Suprapubic skin (tissue), 4 donors: ENCODE measurements around the gene C13orf46. TPM values are rescaled to one million over a fixed set of nuclear protein-coding genes. Genes with fewer than 3 reads are reported as not detected.

Source experiments
- DNase-seq, 2 donors: peaks; one replicate each; pipeline ENCODE4 v3.0.0-alpha.2; 2019; ENCODE audit warnings: low spot score in 2 of 2
- H3K27ac ChIP-seq: fragments of 200-600 bp; sonication (generic); one replicate; pipeline ENCODE4 v1.5.1; 2019
- H3K27me3 ChIP-seq: fragments of 200-600 bp; sonication (generic); one replicate; pipeline ENCODE4 v1.5.1; 2019
- H3K36me3 ChIP-seq: fragments of 200-600 bp; sonication (generic); one replicate; pipeline ENCODE4 v1.5.1; 2019
- H3K4me1 ChIP-seq: fragments of 200-600 bp; sonication (generic); one replicate; pipeline ENCODE4 v1.5.1; 2019
- H3K4me3 ChIP-seq: fragments of 200-600 bp; sonication (generic); one replicate; pipeline ENCODE4 v1.5.1; 2019; ENCODE audit warnings: mild to moderate bottlenecking
- H3K9me3 ChIP-seq: fragments of 200-600 bp; sonication (generic); one replicate; pipeline ENCODE4 v1.5.1; 2019
- CTCF ChIP-seq, 2 donors: fragments of 200-600 bp in 1 of 2; fragments of 450-650 bp in 1 of 2; sonication (generic) in 1 of 2; IDR thresholded peaks; one replicate each; pipeline ENCODE4 v1.5.1; 2016 to 2019; ENCODE audit warnings: antibody characterized with exemption in 2 of 2, mild to moderate bottlenecking in 1 of 2, moderate library complexity in 1 of 2
- EP300 ChIP-seq: sonication (generic); formaldehyde crosslinking; IDR thresholded peaks from one replicate; pipeline ENCODE4 v1.6.1; 2017; ENCODE audit warnings: antibody characterized with exemption
- POLR2A ChIP-seq, 2 donors: fragments of 450-650 bp; IDR thresholded peaks; one replicate each; pipeline ENCODE4 v1.6.1; 2017; ENCODE audit warnings: antibody characterized with exemption in 2 of 2, mild to moderate bottlenecking in 2 of 2, moderate library complexity in 2 of 2
- POLR2AphosphoS5 ChIP-seq, 3 donors: sonication (generic); formaldehyde crosslinking; IDR thresholded peaks; one replicate each; pipeline ENCODE4 v1.6.1; 2017; ENCODE audit warnings: antibody characterized with exemption in 3 of 3
- WGBS: methylation state at CpG from one replicate; pipeline ENCODE4 v1.1.5; 2018; 5-methylcytosine and 5-hydroxymethylcytosine counted together
- total RNA-seq, 4 donors: library from RNA; depleted of rRNA; stranded (reverse); fragments of >200 nt; gene quantifications; one replicate each; pipeline ENCODE4 v1.1.0, GENCODE V29; 2016

The C13orf46 gene
- total RNA-seq, 4 donors from 2014 or later: 0.16 to 1.4 (median 0.53) TPM

- H3K9me3 ChIP-seq: no peaks in the 10 kb centered on the region
- WGBS: 96% methylated on average over 13 of the region's 15 CpGs
Observed at GRCh38 chr13:113975416-113975815, 1.5 kb upstream of the C13orf46 start.

GRCh38 chr13:113974304-113975281, 717 bp upstream of the C13orf46 start:
- H3K4me1 ChIP-seq: peaks cover 39% of the 10 kb centered on the region
- H3K9me3 ChIP-seq: no peaks in the 10 kb centered on the region
- peaks cover 19% of the 10 kb centered on the region for H3K36me3 ChIP-seq
- WGBS: 92% methylated on average over 52 of the region's 56 CpGs
- no peak for TF ChIP-seq CTCF (IDR thresholded peaks at IDR 0.05)
- DNase-seq: peak in 1 of 2 donors; percentile 56
- peak overlapping the region; percentile 16 for H3K27ac ChIP-seq
- H3K27me3 ChIP-seq: no peaks in the 10 kb centered on the region
- H3K4me3 ChIP-seq: no peak overlapping the region

More at GRCh38 chr13:113975416-113975815, 1.5 kb upstream of the C13orf46 start:
- no peak overlapping the region for H3K4me3 ChIP-seq
- DNase-seq: peak in 1 of 2 donors; percentile 59
- peaks cover 34% of the 10 kb centered on the region for H3K4me1 ChIP-seq
- H3K36me3 ChIP-seq: peaks cover 27% of the 10 kb centered on the region
- no peaks in the 10 kb centered on the region for H3K27me3 ChIP-seq
- peak overlapping the region; percentile 16 for H3K27ac ChIP-seq
- TF ChIP-seq POLR2A (IDR thresholded peaks at IDR 0.05) (no peak), CTCF (IDR thresholded peaks at IDR 0.05) (no peak), EP300 (no peak), POLR2AphosphoS5 (IDR thresholded peaks at IDR 0.05) (no peak)

GRCh38 chr13:113972451-113973217, 1.2 kb downstream of the C13orf46 start:
- peak in 1 of 2 donors; percentile 59 for DNase-seq
- Histone ChIP-seq H3K9me3 (no peaks in the 10 kb centered on the region), H3K27me3 (no peaks in the 10 kb centered on the region), H3K27ac (no peak overlapping the region), H3K4me3 (no peak overlapping the region), H3K36me3 (peaks cover 12% of the 10 kb centered on the region), H3K4me1 (peaks cover 35% of the 10 kb centered on the region)
- TF ChIP-seq POLR2A (IDR thresholded peaks at IDR 0.05): no peak
- no peak for TF ChIP-seq POLR2AphosphoS5 (IDR thresholded peaks at IDR 0.05)
- TF ChIP-seq EP300: no peak
- TF ChIP-seq CTCF (IDR thresholded peaks at IDR 0.05): no peak
- whole genome bisulfite sequencing: 85% methylated on average over 32 of the region's 36 CpGs

- Histone ChIP-seq H3K27ac (peak overlapping the region; percentile 74), H3K36me3 (peaks cover 8% of the 10 kb centered on the region), H3K4me3 (no peak overlapping the region), H3K27me3 (no peaks in the 10 kb centered on the region), H3K4me1 (peaks cover 35% of the 10 kb centered on the region), H3K9me3 (no peaks in the 10 kb centered on the region)
- DNase-seq: peak in 1 of 2 donors; percentile 70
- TF ChIP-seq POLR2AphosphoS5 (IDR thresholded peaks at IDR 0.05) (no peak), POLR2A (IDR thresholded peaks at IDR 0.05) (no peak), EP300 (no peak), CTCF (IDR thresholded peaks at IDR 0.05) (no peak)
- 91% methylated on average over 19 of the region's 36 CpGs for WGBS
Observed at GRCh38 chr13:113971471-113972231, 2.2 kb downstream of the C13orf46 start.
